Activated T-cell treated with anti-CD3 and anti-CD28 coated beads for 48 hours (primary cell): Measurements from ENCODE around the gene KAZN.
A peak's percentile ranks its signal among the peaks of the same experiment; 100 is the strongest.

Experiments
- DNase-seq: peaks from one replicate; pipeline ENCODE4 v3.0.0-alpha.2; 2020; ENCODE audit warnings: low read depth

KAZN gene

DNA sequence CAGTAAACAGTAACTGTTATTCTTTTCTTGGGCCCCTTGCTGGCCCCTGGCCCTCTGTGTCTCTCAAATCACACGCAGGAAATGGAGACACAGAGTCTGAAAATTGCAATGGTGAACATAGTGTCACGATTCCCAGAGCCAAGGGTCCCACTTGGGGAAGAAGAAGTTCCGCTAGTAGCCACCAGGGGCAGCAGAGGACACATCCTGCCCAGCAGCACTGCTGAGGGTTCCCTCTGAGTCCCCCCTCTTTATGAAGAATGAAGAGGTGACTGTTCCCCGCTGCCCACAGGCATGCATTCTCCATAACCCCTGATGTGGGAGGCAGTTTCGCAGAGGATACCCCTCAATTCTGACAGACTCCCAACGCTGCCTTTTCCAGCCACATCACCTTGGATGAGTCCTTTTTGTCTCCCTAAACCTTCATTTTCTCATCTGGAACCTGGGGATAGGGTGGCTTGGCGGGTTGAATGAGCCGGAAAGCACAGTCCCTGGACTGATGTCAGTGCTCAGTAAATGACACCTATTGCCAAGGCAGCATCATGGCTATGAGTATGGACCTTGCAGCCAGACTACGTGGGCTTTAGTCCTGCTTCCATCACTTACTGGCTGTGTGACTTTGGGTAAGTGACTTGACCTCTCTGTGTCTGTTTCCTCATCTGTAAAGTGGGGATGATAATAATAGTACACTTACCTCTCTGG, 317.0 kb downstream of the KAZN start:
- DNase-seq: peak; percentile 30

- DNase-seq: no peak
These were observed 320.8 kb downstream of the KAZN start for GRCh38 chr1:14919289-14919688.

GRCh38 chr1:14919751-14920150, 321.3 kb downstream of the KAZN start:
- no peak for DNase-seq

GRCh38 chr1:14921057-14921456, 322.6 kb downstream of the KAZN start:
- no peak for DNase-seq

GRCh38 chr1:14922942-14923726, 324.6 kb downstream of the KAZN start:
- DNase-seq: no peak

DNA sequence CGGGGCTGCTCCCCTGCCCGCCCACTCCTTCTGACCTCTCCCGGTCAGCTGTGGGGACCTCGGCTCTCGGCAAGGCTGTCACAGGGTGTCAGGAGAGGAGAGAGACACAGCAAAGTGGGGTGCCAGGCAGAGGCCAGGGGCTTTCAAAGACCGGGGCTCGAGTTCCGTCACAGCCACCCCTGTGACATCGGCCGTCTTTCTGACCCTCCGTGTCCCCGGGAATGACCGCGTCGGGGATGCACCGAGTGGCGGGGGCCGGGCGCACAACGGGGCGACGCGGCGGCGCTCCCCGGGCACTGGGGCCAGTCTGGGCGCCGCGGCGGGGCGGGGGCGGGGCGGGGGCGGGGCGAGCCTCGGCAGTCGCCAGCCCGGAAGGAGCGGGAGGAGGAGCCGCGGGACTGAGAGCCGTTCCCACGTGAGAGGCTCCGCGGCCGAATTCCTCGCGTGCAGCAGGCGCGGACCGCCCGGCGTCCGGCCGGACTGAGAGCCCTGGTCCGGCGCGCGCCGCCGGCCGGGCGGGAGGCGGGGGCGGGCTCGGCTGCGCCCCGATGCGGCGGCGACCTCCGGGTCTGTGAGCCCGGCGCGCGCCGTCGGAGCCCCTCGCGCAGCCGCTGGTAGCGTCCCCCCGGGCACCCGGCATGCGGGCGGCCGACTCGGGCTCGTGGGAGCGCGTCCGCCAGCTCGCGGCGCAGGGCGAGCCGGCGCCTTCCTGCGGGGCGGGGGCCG, 325.4 kb downstream of the KAZN start:
- DNase-seq: peak; percentile 13

GRCh38 chr1:14924455-14925331, 326.2 kb downstream of the KAZN start:
- peak; percentile 12 for DNase-seq

DNA sequence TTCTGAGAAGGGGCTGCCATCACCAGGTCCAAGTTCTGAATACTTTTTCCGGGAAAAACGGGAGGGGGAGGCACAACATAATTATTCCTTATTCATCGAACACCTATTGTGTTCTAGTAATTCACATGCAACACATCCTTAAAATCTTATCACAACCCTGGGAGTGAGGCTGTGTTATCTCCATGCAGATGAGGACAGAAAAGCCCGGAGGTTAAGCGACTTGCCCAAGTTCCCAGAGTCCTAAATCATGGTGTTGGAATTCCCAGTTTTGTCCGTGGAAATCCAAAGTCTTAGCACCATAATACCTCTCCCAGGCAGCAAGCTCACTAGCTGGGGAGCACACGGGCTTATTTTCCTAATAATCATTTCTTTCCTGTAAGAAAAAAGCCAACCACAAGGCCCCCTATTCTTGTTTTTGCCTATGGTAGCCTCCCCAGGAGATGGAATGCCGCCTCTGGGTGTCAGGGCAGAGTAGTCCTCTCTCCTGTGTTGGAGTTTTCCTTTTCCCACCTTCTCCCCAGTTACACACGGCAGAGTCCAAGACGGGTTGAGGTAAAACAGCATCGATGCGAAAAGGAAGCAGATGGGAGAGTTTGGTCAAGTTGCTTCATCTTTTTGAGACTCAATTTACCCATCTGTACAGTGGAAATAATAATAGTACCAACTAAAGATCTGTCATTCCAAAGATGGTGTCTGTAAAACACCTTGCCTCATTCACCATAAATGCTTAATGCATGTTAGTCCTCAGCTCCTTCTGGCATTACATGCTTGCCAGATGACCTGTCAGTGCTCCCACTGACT, 327.1 kb downstream of the KAZN start:
- no peak for DNase-seq

DNA sequence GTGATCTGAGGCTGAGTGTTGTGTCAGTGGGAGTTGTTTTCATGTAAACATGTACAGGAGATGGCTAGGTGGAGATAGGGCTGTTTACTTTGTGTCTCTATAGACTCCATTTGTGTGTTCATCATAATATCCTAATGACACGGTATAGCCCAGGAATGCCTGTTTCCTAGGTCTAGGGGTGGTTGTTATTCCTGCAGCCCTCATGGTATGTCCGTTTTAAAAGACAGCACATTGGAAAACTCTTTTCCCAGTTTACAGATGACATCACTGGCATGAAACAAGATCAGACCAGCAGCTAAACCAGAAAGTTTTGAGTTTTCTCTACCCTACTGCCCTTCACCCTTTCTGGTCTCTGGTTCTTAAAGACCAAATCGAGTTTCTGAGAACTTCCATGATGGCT, 327.7 kb downstream of the KAZN start:
- DNase-seq: no peak

DNA sequence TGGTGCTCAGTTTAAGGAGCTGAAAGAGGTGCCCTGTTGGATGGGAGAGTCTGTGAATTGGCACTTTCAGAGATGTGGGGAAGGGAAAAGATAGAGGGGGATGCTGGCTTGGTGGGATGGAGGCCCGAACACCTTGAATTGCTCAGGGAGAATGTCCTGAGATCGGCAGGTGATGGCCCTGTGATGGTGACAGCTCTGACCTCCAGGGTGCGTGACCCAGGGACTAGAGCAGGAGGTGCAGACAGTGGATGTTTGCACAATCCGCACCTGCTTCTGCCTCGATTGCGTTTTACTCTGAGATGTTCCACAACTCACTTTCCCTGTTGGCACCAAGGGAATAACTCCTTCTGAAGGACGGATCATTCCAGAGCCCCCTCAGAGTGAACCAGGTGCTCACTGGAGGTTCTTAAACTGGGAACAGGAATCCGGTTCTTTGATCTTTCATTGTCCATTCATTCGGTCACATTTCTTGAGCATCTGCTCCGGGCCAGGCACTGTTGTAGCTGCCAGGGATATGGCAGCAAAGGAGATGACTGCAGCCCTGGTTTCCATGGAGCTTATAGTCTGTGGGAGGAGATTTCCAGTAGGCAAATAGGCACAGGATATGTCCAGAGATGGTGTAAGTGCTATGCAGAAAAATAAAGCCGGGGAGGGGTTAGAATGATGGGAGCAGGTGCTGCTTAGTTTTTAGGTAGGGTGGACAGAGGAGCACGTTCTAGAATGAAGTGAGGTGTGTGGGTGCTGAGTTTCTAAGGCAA, 328.5 kb downstream of the KAZN start:
- no peak for DNase-seq

GRCh38 chr1:14928412-14928811, 329.9 kb downstream of the KAZN start:
- DNase-seq: no peak

DNA sequence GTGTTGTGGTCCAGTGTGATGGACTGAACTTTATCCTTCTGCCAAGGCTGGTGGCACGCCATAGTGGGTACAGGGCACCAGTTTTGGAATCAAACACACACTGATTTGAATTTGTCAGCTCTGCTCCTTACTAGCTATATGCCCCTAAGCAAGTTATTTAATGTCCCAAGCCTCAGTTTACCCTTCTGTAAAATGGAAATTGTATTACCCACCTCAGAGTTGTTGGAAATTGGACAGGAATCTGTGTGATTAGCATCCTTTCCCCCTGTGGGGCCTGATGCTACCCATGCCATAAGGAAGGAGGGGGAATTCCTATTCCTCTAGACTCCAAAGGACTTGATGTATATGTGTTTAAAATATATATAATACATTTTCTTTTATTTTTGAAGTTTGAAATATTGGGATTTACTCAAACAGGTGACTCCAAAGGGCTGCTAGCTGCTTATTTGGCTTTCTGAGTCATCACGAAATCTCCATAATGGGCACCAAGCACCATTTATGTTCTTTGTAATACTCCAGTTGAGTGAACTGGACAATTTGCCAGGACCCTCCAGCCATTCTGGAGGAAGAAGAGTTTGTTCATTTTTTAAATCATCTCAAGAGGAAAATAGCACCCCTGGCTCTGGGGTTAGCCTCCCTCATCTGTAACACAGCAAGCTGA, 330.5 kb downstream of the KAZN start:
- no peak for DNase-seq

DNA sequence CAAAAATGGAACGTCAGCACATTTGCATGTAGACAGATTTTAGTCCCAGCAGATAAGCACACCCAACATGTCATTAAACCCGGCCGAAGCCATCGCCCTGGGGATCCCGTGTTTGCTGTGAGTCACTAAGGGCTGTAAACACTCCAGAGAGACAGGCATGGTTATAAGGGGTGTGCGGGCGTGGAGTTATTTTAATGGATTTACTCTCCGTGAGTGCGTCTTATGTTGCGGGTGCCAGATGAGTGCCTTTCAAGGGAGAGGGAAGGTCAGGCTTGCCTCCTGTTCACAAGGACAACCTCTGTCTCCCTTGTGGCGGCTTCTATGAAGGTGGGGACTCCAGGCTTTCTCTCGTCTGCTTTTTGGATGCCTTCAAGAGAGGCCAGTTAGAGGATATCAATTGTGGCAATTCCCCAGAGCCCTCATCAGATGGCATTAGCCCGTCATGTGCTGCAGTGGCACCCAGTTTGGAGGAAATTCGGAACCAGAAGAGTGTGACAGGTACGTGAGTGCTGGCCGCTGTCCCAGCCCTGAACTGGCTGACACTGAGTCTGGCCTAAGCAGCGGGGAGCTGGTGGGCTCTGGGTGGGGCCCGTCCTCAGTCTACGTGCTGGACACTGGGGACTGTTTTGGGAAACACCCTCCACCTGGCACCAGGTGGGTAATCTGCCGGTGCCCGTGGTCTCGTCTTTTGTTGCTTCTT, 331.2 kb downstream of the KAZN start:
- DNase-seq: no peak

DNA sequence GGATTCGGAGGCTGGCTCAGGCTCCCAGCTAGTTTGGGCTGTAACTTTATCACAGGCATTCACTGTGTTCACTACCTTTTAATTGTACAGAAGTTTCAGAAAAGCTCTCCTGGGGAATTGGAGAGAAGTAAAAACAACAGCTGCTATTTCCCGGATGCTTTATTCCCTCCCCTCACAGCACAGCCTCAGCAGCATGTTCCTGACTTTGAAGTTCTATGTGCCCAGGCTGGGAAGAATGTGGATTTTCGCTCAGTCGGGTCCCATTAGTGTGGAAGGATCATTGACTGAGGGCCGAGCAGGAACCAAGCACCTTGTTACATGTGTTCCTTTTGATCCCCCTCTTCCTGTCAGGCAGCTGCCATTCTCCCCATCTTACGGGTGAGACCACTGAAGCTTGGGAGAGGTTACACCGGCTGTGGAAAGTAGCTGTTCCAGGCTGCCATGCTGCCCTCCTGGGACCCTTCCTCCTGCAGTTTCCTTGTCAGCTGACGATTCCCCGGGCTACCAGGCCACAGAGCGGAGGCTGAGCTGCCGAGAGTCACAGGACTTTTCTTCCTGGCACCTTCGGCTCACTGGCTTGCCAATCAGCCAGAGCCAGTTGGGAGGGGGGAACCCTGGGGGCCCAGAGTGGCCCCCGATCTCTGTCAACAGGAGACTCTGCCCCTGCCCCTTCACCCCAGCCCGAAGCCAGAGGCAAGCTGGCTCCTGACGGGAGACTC, 331.9 kb downstream of the KAZN start:
- no peak for DNase-seq

DNA sequence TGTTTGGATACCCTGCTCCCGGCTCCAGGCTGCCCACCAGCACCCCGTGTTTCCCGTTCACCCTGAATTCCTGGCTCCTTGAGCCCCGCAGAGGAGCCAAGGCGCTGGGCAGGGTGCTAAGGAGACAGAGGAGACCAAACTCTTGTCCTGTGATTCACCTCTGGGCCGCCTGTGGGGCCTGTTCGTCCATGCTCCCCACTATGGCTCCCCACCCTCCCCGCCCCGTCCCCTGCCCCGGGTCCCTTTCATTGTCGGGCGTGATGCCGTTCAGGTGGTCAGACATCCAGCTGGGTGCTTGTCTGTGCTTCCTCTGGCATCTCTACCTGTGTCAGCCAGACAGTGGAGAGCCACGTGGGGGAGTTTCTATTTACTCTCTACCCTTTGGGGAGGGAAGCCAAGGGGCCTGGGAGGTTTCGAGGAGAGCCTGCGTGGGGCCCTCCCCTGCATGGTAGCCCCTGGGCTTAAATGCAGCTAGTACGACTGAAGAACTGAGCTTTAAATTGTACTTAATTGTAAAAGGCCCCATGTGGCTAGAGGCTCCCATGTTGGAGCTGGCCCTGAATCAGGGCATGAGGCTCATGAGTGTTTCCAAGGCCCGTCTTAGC, 333.7 kb downstream of the KAZN start:
- DNase-seq: no peak

DNA sequence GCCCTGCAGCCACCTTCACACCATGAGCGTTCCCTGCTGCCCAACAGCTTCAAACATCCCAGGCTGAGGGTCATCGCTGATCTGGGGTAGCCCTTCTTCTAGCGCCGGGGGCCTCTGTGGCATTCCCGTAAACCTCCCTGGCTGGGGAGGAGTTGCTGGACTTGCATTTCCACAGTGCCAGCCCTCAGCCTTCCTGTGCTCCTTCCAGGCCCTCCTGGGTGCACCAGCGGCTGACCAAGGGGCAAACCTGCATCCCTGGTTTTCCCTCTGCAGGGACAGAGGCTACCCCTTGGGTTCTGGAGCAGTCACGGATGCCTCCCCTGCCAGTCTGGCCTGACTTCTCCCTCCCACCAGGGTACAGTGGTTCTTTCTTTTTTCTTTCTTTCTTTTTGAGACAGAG, 336.4 kb downstream of the KAZN start:
- DNase-seq: no peak

DNA sequence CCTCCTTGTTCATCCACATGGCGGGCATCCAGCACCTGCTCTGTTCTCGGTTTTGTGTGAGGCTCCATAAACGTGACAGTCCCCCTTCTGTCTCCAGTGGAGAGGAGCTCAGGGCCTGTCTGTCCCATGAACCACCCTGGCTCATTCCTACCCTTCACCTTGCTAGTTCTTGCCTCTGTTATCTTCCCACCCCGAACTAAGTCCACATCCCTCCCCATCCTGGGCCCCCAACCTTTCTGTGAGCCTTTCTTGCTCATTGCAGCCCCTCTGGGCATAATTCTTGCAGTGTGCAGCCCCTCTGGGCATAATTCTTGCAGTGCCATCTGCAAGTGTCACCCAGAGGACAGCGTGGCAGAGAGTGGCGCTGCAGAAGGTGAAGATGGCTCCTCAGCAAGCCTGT, 338.3 kb downstream of the KAZN start:
- DNase-seq: no peak

- DNase-seq: no peak
These were observed 338.9 kb downstream of the KAZN start for GRCh38 chr1:14937288-14937949.
